HEK293 (cell line): ENCODE data around the gene PHETA1.

Experiments
- CTCF ChIA-PET: fragments of 350-600 bp; formaldehyde crosslinking; extraction: SDS; loops from one replicate; lab custom pipeline; 2021; ENCODE audit warnings: antibody characterized with exemption; lab: Yijun Ruan, JAX
- POLR2A ChIA-PET: fragments of 300-600 bp; formaldehyde crosslinking; extraction: SDS; loops from one replicate; lab custom pipeline; 2020; ENCODE audit warnings: antibody characterized with exemption, inconsistent platforms; lab: Yijun Ruan, JAX
- H3K27ac ChIP-seq: fragments of 200-500 bp; sonication (Bioruptor generic); 2 replicates; pipeline ENCODE4 v1.5.1; 2014; ENCODE audit warnings: low read depth, low read length, control low read depth, inconsistent platforms; ENCODE audit errors: extremely low read depth
- H3K36me3 ChIP-seq, 2 experiments: fragments of 200-500 bp in 1 of 2; sonication (Bioruptor generic) in 1 of 2; 1 replicate in 1 of 2; 2 replicates in 1 of 2; pipeline ENCODE4 v1.5.1; 2014 to 2017; ENCODE audit warnings: inconsistent platforms in 2 of 2, low read length in 2 of 2; ENCODE audit not compliant: control insufficient read depth in 2 of 2, insufficient read depth in 1 of 2
- H3K4me1 ChIP-seq: fragments of 200-500 bp; sonication (Bioruptor generic); 2 replicates; pipeline ENCODE4 v1.5.1; 2014; ENCODE audit warnings: mild to moderate bottlenecking, low read length, inconsistent platforms; ENCODE audit not compliant: control insufficient read depth, insufficient read depth
- H3K4me3 ChIP-seq: 2 replicates; pipeline ENCODE4 v1.5.1; 2011; ENCODE audit warnings: low read depth, mild to moderate bottlenecking, control low read depth, low read length, moderate library complexity
- H3K9me3 ChIP-seq: fragments of 200-500 bp; sonication (Bioruptor generic); 2 replicates; pipeline ENCODE4 v1.5.1; 2014; ENCODE audit warnings: low read depth, low read length, inconsistent platforms; ENCODE audit not compliant: control insufficient read depth, insufficient read depth
- BCL11A ChIP-seq: fragments of 450-650 bp; formaldehyde crosslinking; IDR thresholded peaks from 2 replicates; pipeline ENCODE4 v1.5.1; 2016; ENCODE audit warnings: low read depth, missing biosample characterization, missing genetic modification characterization
- ELK4 ChIP-seq: IDR thresholded peaks from 2 replicates; pipeline ENCODE4 v1.6.1; 2011; ENCODE audit warnings: mild to moderate bottlenecking, low read depth, low read length, borderline replicate concordance
- GLIS1 ChIP-seq: fragments of 450-650 bp; formaldehyde crosslinking; IDR thresholded peaks from 2 replicates; pipeline ENCODE4 v1.5.1; 2016; ENCODE audit warnings: missing biosample characterization, missing genetic modification characterization
- GLIS2 ChIP-seq: fragments of 450-650 bp; formaldehyde crosslinking; IDR thresholded peaks from 2 replicates; pipeline ENCODE4 v1.5.1; 2016; ENCODE audit warnings: missing biosample characterization, missing genetic modification characterization
- HOXA7 ChIP-seq: sonication (generic); formaldehyde crosslinking; IDR thresholded peaks from 2 replicates; pipeline ENCODE4 v1.8.1; 2022; ENCODE audit warnings: missing genetic modification reagents, borderline replicate concordance
- KLF1 ChIP-seq: fragments of 450-650 bp; formaldehyde crosslinking; IDR thresholded peaks from 2 replicates; pipeline ENCODE4 v1.5.1; 2016; ENCODE audit warnings: missing biosample characterization, missing genetic modification characterization
- OVOL3 ChIP-seq: fragments of 450-650 bp; formaldehyde crosslinking; IDR thresholded peaks from 2 replicates; pipeline ENCODE4 v1.5.1; 2016; ENCODE audit warnings: missing biosample characterization, missing genetic modification characterization
- PRDM1 ChIP-seq: fragments of 450-650 bp; formaldehyde crosslinking; IDR thresholded peaks from 2 replicates; pipeline ENCODE4; 2016; ENCODE audit warnings: missing biosample characterization, missing genetic modification characterization
- SALL2 ChIP-seq: fragments of 450-650 bp; formaldehyde crosslinking; IDR thresholded peaks from 2 replicates; pipeline ENCODE4 v1.5.0; 2017; ENCODE audit warnings: missing biosample characterization, mild to moderate bottlenecking, missing genetic modification characterization, borderline replicate concordance
- SP3 ChIP-seq: fragments of 450-650 bp; formaldehyde crosslinking; IDR thresholded peaks from 2 replicates; pipeline ENCODE4 v1.5.1; 2016; ENCODE audit warnings: missing biosample characterization, missing genetic modification characterization
- SP7 ChIP-seq: fragments of 450-650 bp; formaldehyde crosslinking; IDR thresholded peaks from 2 replicates; pipeline ENCODE4 v1.5.1; 2016; ENCODE audit warnings: missing biosample characterization, missing genetic modification characterization
- YY2 ChIP-seq: fragments of 450-650 bp; formaldehyde crosslinking; IDR thresholded peaks from 2 replicates; pipeline ENCODE4 v1.5.1; 2016; ENCODE audit warnings: missing biosample characterization, missing genetic modification characterization
- ZBTB17 ChIP-seq: fragments of 450-650 bp; formaldehyde crosslinking; IDR thresholded peaks from 2 replicates; pipeline ENCODE4 v1.5.1; 2016; ENCODE audit warnings: missing biosample characterization, missing genetic modification characterization
- ZBTB48 ChIP-seq: fragments of 450-650 bp; formaldehyde crosslinking; IDR thresholded peaks from 2 replicates; pipeline ENCODE4 v1.5.1; 2016; ENCODE audit warnings: missing biosample characterization, missing genetic modification characterization
- ZBTB8A ChIP-seq: fragments of 450-650 bp; formaldehyde crosslinking; IDR thresholded peaks from 2 replicates; pipeline ENCODE4 v1.5.1; 2016; ENCODE audit warnings: missing biosample characterization, missing genetic modification characterization
- ZFP3 ChIP-seq: fragments of 450-650 bp; formaldehyde crosslinking; IDR thresholded peaks from 2 replicates; pipeline ENCODE4 v1.5.1; 2016; ENCODE audit warnings: low read depth, missing biosample characterization, missing genetic modification characterization
- ZIC2 ChIP-seq: fragments of 450-650 bp; formaldehyde crosslinking; IDR thresholded peaks from 2 replicates; pipeline ENCODE4 v1.5.1; 2016; ENCODE audit warnings: missing biosample characterization, missing genetic modification characterization
- ZNF140 ChIP-seq: fragments of 450-650 bp; formaldehyde crosslinking; IDR thresholded peaks from 2 replicates; pipeline ENCODE4 v1.5.1; 2016; ENCODE audit warnings: missing biosample characterization, missing genetic modification characterization
- ZNF146 ChIP-seq: fragments of 450-650 bp; formaldehyde crosslinking; IDR thresholded peaks from 2 replicates; pipeline ENCODE4 v1.5.1; 2016; ENCODE audit warnings: missing biosample characterization, missing genetic modification characterization
- ZNF184 ChIP-seq: fragments of 450-650 bp; IDR thresholded peaks from 2 replicates; pipeline ENCODE4 v1.5.1; 2018; ENCODE audit warnings: missing biosample characterization, mild to moderate bottlenecking, missing genetic modification characterization
- ZNF2 ChIP-seq: fragments of 450-650 bp; formaldehyde crosslinking; IDR thresholded peaks from 2 replicates; pipeline ENCODE4 v1.5.1; 2016; ENCODE audit warnings: missing biosample characterization, missing genetic modification characterization
- ZNF335 ChIP-seq: fragments of 450-650 bp; formaldehyde crosslinking; conservative IDR thresholded peaks from 2 replicates; pipeline ENCODE4 v1.5.1; 2016; ENCODE audit warnings: missing biosample characterization, missing genetic modification characterization
- ZNF350 ChIP-seq: fragments of 450-650 bp; formaldehyde crosslinking; IDR thresholded peaks from 2 replicates; pipeline ENCODE4 v1.5.0; 2017; ENCODE audit warnings: missing biosample characterization, mild to moderate bottlenecking, missing genetic modification characterization
- ZNF510 ChIP-seq: fragments of 450-650 bp; formaldehyde crosslinking; IDR thresholded peaks from 2 replicates; pipeline ENCODE4 v1.5.1; 2018; ENCODE audit warnings: mild to moderate bottlenecking, missing genetic modification characterization, missing biosample characterization; ENCODE audit not compliant: insufficient replicate concordance
- ZNF549 ChIP-seq: fragments of 450-650 bp; IDR thresholded peaks from 2 replicates; pipeline ENCODE4 v1.5.1; 2018; ENCODE audit warnings: missing biosample characterization, missing genetic modification characterization, mild to moderate bottlenecking, inconsistent platforms, moderate library complexity
- ZNF571 ChIP-seq: fragments of 450-650 bp; formaldehyde crosslinking; IDR thresholded peaks from 2 replicates; pipeline ENCODE4 v1.5.0; 2017; ENCODE audit warnings: missing biosample characterization, missing genetic modification characterization
- ZNF600 ChIP-seq: fragments of 450-650 bp; formaldehyde crosslinking; IDR thresholded peaks from 2 replicates; pipeline ENCODE4 v1.5.1; 2016; ENCODE audit warnings: missing biosample characterization, missing genetic modification characterization
- ZSCAN4 ChIP-seq: fragments of 450-650 bp; formaldehyde crosslinking; IDR thresholded peaks from 2 replicates; pipeline ENCODE4 v1.5.1; 2017; ENCODE audit warnings: missing biosample characterization, missing genetic modification characterization
- TF ChIP-seq, protein P1 (sequence below): fragments of 450-650 bp; formaldehyde crosslinking; IDR thresholded peaks from 2 replicates; pipeline ENCODE4 v1.5.1; 2016; ENCODE audit warnings: missing biosample characterization, missing genetic modification characterization
- TF ChIP-seq, protein P2 (sequence below): fragments of 450-650 bp; formaldehyde crosslinking; IDR thresholded peaks from 2 replicates; pipeline ENCODE4 v1.5.1; 2017; ENCODE audit warnings: missing biosample characterization, mild to moderate bottlenecking, missing genetic modification characterization, moderate library complexity

PHETA1 gene

GRCh38 chr12:111405859-111406473, 37.1 kb upstream of the PHETA1 start, which contains the start of gene SH2B3 (continued):
- TF ChIP-seq ELK4, result no peak
- TF ChIP-seq, protein P1, sequence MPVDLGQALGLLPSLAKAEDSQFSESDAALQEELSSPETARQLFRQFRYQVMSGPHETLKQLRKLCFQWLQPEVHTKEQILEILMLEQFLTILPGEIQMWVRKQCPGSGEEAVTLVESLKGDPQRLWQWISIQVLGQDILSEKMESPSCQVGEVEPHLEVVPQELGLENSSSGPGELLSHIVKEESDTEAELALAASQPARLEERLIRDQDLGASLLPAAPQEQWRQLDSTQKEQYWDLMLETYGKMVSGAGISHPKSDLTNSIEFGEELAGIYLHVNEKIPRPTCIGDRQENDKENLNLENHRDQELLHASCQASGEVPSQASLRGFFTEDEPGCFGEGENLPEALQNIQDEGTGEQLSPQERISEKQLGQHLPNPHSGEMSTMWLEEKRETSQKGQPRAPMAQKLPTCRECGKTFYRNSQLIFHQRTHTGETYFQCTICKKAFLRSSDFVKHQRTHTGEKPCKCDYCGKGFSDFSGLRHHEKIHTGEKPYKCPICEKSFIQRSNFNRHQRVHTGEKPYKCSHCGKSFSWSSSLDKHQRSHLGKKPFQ (tag by site-specific recombination), result no peak
- TF ChIP-seq SALL2, result no peak
- TF ChIP-seq ZNF510 (tag by site-specific recombination), result no peak
- TF ChIP-seq GLIS1, result no peak
- TF ChIP-seq SP7 (tag by site-specific recombination), result no peak
- TF ChIP-seq KLF1, result peak; percentile 14; the same call in 1 of the 2 replicates
- no peak for TF ChIP-seq GLIS2 (tag by site-specific recombination)
- TF ChIP-seq BCL11A (tag by site-specific recombination), result no peak
- no peak for TF ChIP-seq ZNF146 (tag by site-specific recombination)
- TF ChIP-seq ZBTB48 (tag by site-specific recombination), result no peak
- TF ChIP-seq ZFP3 (tag by site-specific recombination), result no peak
- TF ChIP-seq ZNF600 (tag by site-specific recombination), result no peak
- TF ChIP-seq ZIC2 (tag by site-specific recombination), result no peak
- no peak for TF ChIP-seq HOXA7 (CRISPR knock-in tag)
- TF ChIP-seq ZNF549, result no peak
- no peak for TF ChIP-seq ZSCAN4 (tag by site-specific recombination)
- TF ChIP-seq, all 188 proteins: peak for 10

GRCh38 chr12:111405149-111405858, 36.4 kb upstream of the PHETA1 start:
- H3K4me1 ChIP-seq, result no peaks in the 10 kb centered on the region
- no peaks in the 10 kb centered on the region for H3K9me3 ChIP-seq
- no peaks in the 10 kb centered on the region for H3K36me3 ChIP-seq
- peak overlapping the region; percentile 59 for H3K4me3 ChIP-seq
- ChIA-PET POLR2A (interaction anchor here (1.4 kb wide), 1 partner anchor 40 kb away, joined by 4 read pairs; no protein-coding TSS in a partner anchor), CTCF (interaction anchor here (0.6 to 3.3 kb wide), 6 partner anchors 9 to 336 kb away, joined by 3 to 34 read pairs (median 4); no protein-coding TSS in a partner anchor)
- peak overlapping the region; percentile 40; the same call in 1 of the 2 replicates for H3K27ac ChIP-seq
- TF ChIP-seq, protein P2, sequence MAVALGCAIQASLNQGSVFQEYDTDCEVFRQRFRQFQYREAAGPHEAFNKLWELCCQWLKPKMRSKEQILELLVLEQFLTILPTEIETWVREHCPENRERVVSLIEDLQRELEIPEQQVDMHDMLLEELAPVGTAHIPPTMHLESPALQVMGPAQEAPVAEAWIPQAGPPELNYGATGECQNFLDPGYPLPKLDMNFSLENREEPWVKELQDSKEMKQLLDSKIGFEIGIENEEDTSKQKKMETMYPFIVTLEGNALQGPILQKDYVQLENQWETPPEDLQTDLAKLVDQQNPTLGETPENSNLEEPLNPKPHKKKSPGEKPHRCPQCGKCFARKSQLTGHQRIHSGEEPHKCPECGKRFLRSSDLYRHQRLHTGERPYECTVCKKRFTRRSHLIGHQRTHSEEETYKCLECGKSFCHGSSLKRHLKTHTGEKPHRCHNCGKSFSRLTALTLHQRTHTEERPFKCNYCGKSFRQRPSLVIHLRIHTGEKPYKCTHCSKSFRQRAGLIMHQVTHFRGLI (tag by site-specific recombination), result peak; percentile 67
- no peak for TF ChIP-seq OVOL3 (tag by site-specific recombination)
- TF ChIP-seq ZNF350, result no peak
- no peak for TF ChIP-seq ZNF140 (tag by site-specific recombination)
- no peak for TF ChIP-seq ZNF184 (tag by site-specific recombination)
- TF ChIP-seq ZBTB17, result peak; percentile 75
- TF ChIP-seq ZNF2 (tag by site-specific recombination), result no peak
- TF ChIP-seq YY2 (tag by site-specific recombination), result no peak
- TF ChIP-seq ZNF335 (tag by site-specific recombination), result peak; percentile 65
- peak; percentile 99 for TF ChIP-seq SP3
- TF ChIP-seq PRDM1 (tag by site-specific recombination), result no peak
- no peak for TF ChIP-seq ZNF510 (tag by site-specific recombination)
- peak; percentile 88 for TF ChIP-seq ZBTB8A
- no peak for TF ChIP-seq ZNF571
